HG03064 (cell line): ENCODE data around the gene DEK.
"Not testable (repeated sequence)": the region's sequence is repeated elsewhere in the genome, so short reads cannot be mapped to it uniquely, and the experiment has no call there.

Experiments used
- ATAC-seq: cut with Tn5 transposase; IDR thresholded peaks from one replicate; pipeline ENCODE4 v1.9.1; 2021; ENCODE audit warnings: low read depth; ENCODE audit not compliant: unreplicated experiment

DEK gene

GRCh38 chr6:18207949-18208348, 56.4 kb downstream of the DEK start:
- no peak for ATAC-seq

- ATAC-seq, result no peak
Measured at GRCh38 chr6:18207438-18207837, 56.9 kb downstream of the DEK start.

- no peak for ATAC-seq
Measured at GRCh38 chr6:18206591-18206990, 57.7 kb downstream of the DEK start.

- no peak for ATAC-seq
Measured at GRCh38 chr6:18204691-18205090, 59.6 kb downstream of the DEK start.

GRCh38 chr6:18203786-18204185, 60.5 kb downstream of the DEK start:
- ATAC-seq, result no peak

- no peak for ATAC-seq
Measured at GRCh38 chr6:18192026-18192425, 72.3 kb downstream of the DEK start.

- ATAC-seq, result no peak
Measured at GRCh38 chr6:18189196-18189595, 75.1 kb downstream of the DEK start.

GRCh38 chr6:18187701-18188100, 76.6 kb downstream of the DEK start:
- no peak for ATAC-seq

- ATAC-seq, result no peak
Measured at GRCh38 chr6:18186540-18187250, 77.6 kb downstream of the DEK start.

GRCh38 chr6:18186033-18186432, 78.3 kb downstream of the DEK start:
- no peak for ATAC-seq

- ATAC-seq, result no peak
Measured at GRCh38 chr6:18185624-18186023, 78.7 kb downstream of the DEK start.

GRCh38 chr6:18183766-18184165, 80.6 kb downstream of the DEK start:
- ATAC-seq, result no peak

- ATAC-seq, result no peak
Measured at GRCh38 chr6:18182568-18182967, 81.8 kb downstream of the DEK start.

- no peak for ATAC-seq
Measured at GRCh38 chr6:18179770-18180356, 84.5 kb downstream of the DEK start.

GRCh38 chr6:18178960-18179615, 85.2 kb downstream of the DEK start:
- ATAC-seq, result no peak

GRCh38 chr6:18177286-18177965, 86.9 kb downstream of the DEK start:
- no peak for ATAC-seq

GRCh38 chr6:18176198-18176597, 88.1 kb downstream of the DEK start:
- ATAC-seq, result not testable (repeated sequence)
